ENCODE results near the gene WDR7. TPM values are rescaled to one million over a fixed set of nuclear protein-coding genes. Genes with fewer than 3 reads are reported as not detected.
A peak's percentile ranks its signal among the peaks of the same experiment; 100 is the strongest.

WDR7 gene
- total RNA-seq, 1 donor from 2014 or later: 113 TPM

DNA sequence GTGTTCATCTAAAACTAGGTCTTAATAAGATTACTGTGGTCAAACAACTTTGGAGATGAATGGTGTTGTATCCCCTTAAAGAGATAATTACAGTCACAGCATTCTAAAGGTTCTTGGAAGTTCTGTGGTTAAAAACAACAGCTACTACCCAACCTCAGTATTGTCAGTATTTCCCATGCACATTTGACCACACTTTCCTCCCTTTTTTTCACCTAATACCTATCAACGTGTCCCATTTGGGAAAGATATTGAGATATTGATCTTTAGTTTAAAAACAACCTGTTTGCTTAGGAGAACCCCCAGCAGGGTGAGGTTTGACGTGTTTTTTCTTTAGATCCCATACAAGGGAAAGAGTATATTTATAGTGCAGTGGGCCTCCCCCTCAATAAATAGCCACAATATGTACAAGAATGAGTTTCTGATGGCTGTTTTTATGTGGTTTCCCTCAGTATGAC is 65.6 kb downstream of the WDR7 start:
- FAIRE-seq: no peak

DNA sequence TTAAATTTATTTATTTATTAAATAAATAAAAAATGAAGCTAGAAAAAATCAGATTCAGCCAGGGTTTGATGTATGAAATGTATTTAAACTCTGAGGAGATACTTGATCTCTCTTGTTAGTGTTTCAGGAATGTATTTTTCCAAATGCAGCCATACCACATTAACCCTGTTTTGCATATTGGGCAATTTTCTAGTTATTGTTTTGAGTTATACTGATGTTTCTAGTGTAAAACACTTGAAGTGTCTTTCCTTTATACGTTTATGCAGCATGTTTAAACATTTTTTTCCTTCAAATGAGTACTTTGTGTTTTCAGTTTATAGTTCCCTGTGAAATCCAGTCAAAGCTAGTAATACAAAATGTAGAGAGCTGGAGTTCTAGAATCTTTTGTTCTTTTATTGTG is 69.9 kb downstream of the WDR7 start:
- DNase-seq (ENCODE audit: low spot score in 2 of 2) (no peak), FAIRE-seq (no peak)

More for the DNA sequence above, 65.6 kb downstream of the WDR7 start:
- DNase-seq (ENCODE audit: low spot score in 2 of 2): no peak

DNA sequence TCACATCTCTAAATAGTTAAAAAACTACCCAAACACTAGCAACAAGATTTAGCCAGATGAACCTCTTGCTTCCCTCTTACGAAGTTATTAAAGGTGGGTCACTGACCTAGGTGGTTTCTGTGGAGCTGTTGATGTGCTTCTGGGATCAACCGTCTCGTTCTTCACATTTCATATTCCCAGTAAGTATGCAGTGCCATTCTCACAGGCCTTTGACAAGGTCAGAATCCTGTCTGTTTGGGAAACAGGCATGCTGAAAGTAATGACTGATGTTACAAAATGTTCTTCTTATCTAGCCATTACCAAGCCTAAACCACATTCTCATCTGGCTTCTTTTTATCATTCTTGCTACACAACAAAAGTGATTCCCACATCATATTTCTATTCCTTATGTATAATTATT is 70.3 kb downstream of the WDR7 start:
- DNase-seq (ENCODE audit: low spot score in 2 of 2) (no peak), FAIRE-seq (no peak)

DNA sequence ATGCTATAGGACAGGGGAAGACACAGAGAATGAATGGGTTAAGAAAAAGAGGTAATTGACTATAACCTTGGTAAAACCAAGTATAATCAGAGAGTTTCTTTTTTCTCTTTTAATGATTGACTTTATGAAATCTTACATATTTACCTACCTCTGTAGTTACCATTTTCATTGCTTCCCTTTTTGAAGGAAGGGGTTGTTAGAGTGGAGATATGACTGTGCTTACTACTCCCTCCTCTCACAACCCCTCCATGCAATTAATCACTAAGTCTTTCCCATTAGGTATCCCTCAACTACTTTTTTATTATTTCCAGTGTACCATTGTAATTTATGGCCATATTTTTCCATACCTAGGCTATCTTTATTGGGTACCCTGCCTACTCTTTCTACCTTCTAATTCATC is 71.4 kb downstream of the WDR7 start:
- FAIRE-seq (no peak), DNase-seq (ENCODE audit: low spot score in 2 of 2) (no peak)

DNA sequence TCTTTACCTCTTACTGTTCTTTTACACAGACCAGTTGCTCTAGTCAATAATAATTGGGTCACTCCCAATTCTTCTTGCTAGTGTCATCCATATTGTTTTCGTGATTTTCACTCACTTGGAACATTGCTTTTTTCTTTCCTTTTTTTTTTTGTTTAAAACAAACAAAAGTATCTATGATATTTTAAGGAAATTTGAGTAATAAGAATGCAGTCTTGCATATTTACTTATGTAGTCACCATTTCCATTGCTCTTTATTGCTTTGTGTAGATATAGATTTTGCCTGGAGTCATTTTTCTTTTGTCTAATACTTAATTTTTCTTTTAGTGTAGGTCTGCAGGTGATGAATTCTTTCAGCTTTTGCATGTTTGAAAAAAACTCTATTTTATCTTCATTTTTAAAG is 71.9 kb downstream of the WDR7 start:
- no peak for DNase-seq (ENCODE audit: low spot score in 2 of 2)
- FAIRE-seq: no peak

DNA sequence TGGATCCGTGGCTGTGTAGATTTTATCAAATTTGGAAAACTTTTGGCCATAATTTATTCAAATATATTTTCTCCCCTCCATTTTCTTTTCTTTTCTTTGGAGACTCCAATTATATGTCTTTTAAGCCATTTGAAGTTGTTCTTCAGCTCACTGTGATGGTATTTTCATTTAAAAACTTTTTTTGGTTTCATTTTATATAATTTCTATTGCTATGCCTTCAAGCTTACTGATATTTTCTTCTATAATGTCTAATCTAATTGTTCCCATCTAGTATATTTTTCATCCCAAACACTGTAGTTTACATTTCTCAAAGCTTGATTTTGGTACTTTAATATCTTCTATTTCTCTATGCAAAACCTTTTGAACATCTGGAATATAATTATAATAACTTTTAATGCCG is 72.5 kb downstream of the WDR7 start:
- FAIRE-seq (peak; percentile 47), DNase-seq (ENCODE audit: low spot score in 2 of 2) (no peak)

DNA sequence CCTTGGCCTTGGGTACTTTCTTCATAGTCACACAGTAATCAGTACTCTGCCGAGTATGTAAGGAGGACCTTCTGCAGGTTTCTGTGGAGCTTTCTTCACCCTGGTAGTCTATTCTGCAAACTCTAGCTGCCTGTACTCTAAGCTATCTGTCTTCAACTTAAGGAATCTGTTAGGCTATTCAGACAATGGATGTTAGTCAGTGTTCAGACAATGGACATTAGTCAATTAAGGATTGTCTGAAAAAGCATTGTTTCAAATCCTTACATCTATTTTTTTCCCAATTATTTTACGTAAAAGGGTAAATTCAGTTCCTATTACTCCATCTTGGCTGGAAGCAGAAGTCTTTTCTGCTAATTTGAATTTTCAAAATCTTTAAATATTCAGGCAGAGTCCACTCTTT is 75.7 kb downstream of the WDR7 start:
- DNase-seq (ENCODE audit: low spot score in 2 of 2): no peak
- no peak for FAIRE-seq

DNA sequence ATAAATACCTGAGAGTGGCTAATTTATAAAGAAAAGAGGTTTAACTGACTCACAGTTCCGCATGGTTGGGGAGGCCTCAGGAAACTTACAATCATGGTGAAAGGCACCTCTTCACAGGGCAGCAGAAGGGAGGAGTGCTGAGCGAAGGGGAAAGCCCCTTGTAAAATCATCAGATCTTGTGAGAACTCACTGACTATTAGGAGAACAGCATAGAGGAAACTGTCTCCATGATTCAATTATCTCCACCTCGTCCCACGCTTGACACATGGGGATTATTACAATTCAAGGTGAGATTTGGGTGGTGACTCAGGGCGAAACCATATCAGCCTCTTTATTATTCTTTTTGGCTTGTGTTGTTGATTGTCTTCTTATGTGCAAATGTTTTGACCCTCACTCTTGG is 76.2 kb downstream of the WDR7 start:
- DNase-seq (ENCODE audit: low spot score in 2 of 2) (no peak), FAIRE-seq (no peak)

DNA sequence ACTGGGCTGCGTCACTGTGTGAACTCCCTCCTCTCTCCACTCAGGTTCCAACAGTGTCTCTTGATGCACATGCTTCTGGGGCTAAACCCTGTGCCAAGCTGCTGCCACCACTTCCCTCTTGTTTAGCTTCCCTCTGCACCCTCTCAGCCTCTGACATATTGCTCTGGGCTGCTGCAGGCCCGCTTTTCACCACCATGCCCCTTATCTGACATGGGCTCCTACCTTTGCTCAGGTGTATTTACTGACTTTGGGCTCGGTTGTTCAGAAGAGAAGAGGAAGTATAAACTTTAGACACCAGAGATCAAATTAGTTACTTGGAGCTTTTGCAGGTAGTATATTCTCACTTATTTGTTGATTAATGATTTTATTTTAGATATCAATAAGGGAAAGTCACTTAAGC is 77.6 kb downstream of the WDR7 start:
- no peak for FAIRE-seq
- DNase-seq (ENCODE audit: low spot score in 2 of 2): no peak

DNA sequence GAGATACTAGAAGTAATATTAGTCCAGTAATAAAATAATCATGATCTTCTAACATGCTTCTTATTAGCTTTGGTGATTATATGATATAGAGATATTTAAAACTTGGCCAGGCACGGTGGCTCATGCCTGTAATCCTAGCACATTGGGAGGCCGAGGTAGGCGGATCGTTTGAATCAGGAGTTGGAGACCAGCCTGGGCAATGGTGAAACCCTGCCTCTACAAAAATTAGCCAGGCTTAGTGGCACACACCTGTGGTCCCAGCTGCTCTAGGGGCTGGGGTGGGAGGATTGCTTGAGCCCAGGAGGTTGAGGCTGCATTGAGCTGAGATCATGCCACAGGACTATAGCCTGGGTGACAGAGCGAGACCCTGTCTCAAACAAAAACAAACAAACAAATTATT is 87.0 kb downstream of the WDR7 start:
- FAIRE-seq (no peak), DNase-seq (ENCODE audit: low spot score in 2 of 2) (no peak)

DNA sequence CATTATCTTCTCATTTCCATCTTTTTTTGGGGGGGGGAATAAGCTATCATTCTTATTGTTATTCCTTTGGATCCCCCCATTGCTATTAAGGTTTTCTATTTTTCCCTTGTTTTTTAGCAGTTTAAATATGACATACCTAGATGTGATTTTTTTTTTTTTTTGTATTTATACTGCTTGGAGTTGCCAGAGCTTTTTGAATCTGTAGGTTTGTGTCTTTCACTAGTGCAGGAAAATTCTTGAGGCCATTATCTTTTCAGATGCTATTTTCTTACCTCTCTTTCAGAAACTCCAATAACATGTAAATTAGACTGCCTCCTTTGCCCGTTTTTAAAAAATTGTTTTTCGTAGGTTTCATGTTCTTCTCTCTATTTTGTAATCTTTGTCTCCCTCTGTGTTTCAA is 88.6 kb downstream of the WDR7 start:
- no peak for FAIRE-seq
- no peak for DNase-seq (ENCODE audit: low spot score in 2 of 2)

DNA sequence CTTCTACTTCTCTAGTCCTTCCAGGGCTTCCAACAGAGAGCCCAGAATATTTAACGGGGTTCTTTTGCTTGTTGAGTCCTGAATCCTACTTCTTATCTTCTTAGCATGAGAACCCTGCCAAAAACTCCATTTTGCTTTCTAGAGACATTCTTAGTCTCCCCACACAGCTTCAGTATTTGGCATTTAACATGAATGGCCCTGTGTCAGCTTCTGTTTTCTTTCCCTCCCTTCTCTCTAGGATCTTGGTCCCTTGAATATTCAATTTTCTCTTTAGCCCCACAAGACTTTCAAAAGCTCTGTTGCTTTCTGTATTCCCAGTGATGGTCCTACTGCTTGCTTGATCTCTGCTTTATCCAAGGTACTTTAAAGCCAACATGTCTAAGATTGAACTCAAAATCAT is 89.5 kb downstream of the WDR7 start:
- no peak for DNase-seq (ENCODE audit: low spot score in 2 of 2)
- FAIRE-seq: no peak

DNA sequence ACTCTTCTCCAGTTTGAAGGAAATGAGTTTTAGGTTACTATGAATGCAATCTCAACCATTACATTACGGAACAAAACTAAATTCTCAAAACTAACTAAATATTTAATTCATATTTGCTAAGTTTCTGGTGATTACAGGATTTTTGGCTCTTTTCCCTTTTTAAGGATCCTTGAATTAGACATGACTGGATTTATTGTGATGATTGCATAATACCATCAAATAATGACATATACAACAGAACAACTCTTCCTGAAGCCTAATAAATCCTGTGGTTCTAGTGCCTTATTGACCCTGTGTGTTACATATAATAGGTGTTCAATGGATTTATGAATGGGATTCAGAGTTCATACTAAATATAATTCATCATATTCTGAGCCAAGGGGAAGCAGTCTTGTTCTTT is 90.5 kb downstream of the WDR7 start:
- no peak for FAIRE-seq
- no peak for DNase-seq (ENCODE audit: low spot score in 2 of 2)

DNA sequence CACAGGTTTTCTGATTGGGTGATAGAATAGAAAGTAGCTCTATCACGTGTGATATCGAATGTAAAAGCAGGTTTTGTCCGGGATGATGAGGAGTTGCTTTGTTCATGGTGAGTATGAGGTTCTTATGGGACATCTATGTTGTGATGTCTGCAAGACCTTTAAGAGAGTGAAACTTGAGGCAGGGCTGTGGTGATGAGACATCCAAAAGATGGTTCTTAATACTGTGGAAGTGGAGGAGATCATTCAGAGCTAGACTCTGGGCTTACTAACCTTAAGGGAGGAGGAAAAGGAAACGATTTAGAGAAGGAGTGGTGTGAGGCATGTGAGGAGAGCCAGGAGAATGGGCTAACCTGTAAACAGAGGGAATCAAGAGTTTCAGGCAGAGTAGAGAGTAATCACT is 92.0 kb downstream of the WDR7 start:
- FAIRE-seq: no peak
- DNase-seq (ENCODE audit: low spot score in 2 of 2): no peak

DNA sequence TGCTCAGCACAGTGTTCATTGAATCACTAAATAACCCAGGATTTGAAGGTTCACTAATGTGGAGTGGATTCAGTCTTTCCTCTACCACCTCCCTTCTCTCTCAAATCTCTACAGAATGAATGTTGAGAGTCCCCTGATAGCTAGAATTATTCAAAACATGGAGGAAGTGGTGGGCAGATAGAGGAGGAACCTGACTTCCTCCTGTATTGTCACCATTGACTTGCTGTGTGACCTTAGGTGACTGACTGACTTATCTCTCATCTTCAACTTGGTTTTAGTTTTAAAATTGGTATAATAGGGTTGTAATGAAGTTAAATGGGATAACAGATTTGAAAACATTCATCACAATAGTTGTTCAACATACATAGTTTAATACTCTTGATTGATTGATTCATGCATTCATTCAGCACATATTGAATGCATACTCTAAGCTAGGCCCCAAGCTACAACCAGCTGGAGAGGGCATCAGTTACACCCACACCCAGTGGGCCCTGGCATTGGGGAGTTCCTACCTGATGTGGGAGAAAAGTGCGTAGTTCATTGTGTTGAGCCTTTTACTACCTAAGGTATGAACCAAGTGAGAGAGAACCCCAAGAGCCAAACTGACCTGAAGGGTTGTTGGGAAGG is 96.0 kb downstream of the WDR7 start:
- FAIRE-seq (no peak), DNase-seq (ENCODE audit: low spot score in 2 of 2) (no peak)

DNA sequence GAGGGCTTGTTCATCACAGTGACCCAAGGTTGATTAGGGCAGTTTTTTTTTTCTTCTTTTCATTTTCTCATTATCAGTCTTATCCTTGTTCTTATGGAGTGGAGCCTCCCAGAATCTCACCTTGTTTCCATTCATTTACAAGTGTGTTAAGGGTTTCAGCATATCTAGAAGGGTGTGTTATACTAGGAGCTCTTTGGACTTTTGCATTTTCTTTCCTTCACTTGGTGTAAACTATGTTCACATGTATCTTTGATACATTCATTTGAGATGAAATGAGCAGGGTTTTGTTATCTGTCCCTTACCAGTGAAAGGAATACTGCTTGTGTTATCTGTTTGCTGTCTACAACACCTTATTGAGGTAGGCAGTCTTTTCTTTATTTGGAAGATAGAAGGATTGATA is 96.7 kb downstream of the WDR7 start:
- no peak for DNase-seq (ENCODE audit: low spot score in 2 of 2)
- FAIRE-seq: no peak

DNA sequence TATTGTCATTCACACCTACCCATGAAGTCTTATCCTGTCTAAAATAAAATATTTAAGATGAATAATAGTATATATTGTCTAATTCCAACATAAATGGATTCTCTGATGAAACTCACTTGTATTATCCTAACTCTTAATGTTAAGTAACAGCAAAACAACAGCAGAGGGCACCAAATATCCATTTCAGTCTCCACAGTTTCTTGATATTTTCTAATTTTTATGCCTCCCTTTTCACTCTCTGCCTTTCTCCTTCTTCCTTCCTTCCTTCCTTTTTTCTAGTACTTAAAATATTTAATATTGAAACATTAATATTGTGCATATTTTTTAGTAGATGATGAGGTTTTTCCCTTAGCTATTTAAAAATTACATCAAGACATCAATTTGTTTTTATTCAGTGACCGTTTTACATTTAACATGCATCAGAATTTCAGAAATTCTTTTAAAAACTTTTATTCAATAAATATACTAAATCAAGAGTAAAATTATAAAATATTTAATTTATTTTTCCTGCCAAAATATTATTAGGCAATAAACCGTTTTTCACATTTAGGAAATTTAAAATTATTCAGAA is 97.6 kb downstream of the WDR7 start:
- DNase-seq (ENCODE audit: low spot score in 2 of 2) (peak in 1 of 2 donors; percentile 20), FAIRE-seq (peak; percentile 92)

DNA sequence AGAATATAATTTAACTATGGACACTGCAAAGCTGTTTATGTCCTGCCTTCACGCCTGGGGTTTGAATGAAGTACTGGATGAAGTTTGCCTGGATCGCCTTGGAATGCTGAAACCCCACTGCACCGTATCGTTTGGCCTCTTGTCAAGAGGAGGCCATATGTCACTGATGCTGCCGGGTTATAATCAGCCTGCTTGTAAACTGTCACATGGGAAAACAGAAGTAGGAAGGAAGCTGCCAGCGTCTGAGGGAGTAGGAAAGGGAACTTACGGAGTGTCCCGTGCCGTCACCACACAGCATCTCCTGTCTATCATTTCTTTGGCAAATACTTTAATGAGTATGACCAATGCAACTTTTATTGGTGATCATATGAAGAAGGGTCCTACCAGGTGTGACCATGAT is 105.8 kb downstream of the WDR7 start:
- no peak for DNase-seq (ENCODE audit: low spot score in 2 of 2)
- FAIRE-seq: no peak

DNA sequence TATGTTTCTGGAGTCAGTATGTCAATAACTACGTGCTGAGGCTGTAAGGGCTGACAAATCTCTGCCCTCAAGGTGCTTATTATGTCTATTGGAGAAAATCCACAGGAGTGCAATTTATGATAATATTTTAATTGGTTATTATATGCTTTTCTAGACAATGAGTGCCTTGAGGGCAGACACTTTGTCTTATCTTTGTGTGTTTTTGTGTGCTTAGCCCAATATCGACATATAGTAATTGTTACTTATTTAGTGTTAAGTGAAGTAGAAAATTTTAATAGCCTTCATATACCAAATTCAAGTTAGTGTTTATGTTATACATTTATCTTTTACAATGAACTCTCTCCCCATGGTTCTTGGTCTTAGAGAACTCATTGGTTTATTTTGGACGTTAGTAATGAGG is 118.9 kb downstream of the WDR7 start:
- DNase-seq (ENCODE audit: low spot score in 2 of 2) (no peak), FAIRE-seq (no peak)

DNA sequence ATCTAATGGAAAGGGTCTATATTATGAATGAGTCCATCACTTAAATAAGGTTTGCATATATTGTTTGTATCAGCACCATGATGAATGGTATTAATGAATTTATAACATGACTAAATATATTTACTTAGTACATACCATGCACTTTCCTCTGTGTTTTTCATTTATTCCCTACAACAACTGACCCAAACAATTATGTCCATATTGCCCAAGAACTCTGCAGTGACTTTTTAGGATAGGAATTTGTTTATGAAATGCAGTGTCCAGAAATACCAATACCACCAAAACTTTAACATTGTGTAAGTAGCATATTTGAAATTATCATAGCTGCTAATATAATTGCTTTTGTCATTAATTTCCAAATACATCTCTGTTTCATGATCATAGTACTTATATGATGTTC is 119.7 kb downstream of the WDR7 start:
- FAIRE-seq (no peak), DNase-seq (ENCODE audit: low spot score in 2 of 2) (no peak)

DNA sequence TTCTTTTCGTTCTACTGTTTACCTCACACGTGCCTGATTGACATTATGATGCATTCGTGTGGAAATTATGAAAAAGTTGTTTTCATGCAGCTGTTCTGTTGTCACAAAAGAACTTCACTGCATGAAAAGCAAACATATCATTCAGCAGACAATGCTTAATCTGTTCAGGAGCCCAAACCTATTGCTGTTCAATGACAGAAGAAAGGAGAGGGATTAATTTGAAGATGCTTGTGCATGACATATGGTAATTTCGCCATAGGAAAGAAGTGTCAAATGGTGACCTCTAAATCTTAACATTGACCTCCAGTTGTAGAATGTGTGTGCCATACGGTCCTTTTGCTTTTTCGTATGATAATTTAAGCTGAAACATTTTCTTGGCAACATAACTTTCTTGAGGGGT is 124.5 kb downstream of the WDR7 start:
- no peak for FAIRE-seq
- DNase-seq (ENCODE audit: low spot score in 2 of 2): no peak

DNA sequence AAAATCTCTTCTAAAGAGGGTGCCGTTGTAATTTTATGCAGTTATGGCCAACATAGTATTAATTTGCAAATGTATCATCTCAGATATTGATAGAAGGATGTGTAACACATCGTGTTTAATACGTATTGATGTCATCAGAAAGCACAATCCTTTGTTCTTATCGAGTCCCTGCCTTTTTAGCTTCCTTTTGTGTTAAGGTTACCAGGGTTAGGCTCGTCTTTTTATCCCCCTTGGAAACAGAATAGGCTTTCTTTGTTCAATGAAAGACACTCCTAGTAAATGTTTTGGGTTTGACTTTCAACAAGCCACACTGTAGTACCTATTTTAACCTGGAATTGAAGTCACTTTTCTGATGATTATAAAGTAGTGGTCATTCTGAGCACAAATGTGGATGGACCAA is 136.2 kb downstream of the WDR7 start:
- FAIRE-seq (no peak), DNase-seq (ENCODE audit: low spot score in 2 of 2) (no peak)
